ENCODE measurements around the gene TRAF2. TPM values are rescaled to one million over a fixed set of nuclear protein-coding genes. Genes with fewer than 3 reads are reported as not detected.
"Not testable (repeated sequence)": the region's sequence is repeated elsewhere in the genome, so short reads cannot be mapped to it uniquely, and the experiment has no call there.

The TRAF2 gene
- total and polyA plus RNA-seq, 2 donors (not counting 3 experiments of a cell fraction or from before 2014, with no cell fraction given): 10.9 to 23.1 TPM

GRCh38 chr9:136882109-136882946 lies 4.0 kb upstream of the TRAF2 start:
- Histone ChIP-seq H3K27ac (ENCODE audit: insufficient read depth, low read depth, low read length) (no peak overlapping the region), H3K9me3 (replicated peaks; ENCODE audit: control insufficient read depth, insufficient read depth, low read length) (no peaks in the 10 kb centered on the region), H3K4me2 (ENCODE audit: insufficient read depth, low read length) (no peak overlapping the region), H4K20me1 (replicated peaks; ENCODE audit: control insufficient read depth, extremely low read depth, insufficient read depth, low read length) (no peaks in the 10 kb centered on the region), H3K4me3 (replicated peaks in 1 of 3; ENCODE audit: insufficient read depth in 1 of 3, low read depth in 1 of 3, low read length in 3 of 3) (no peak overlapping the region), H3K9ac (replicated peaks; ENCODE audit: extremely low read depth, insufficient read depth, low read length) (no peak overlapping the region), H2AFZ (ENCODE audit: low read depth, low read length) (peak overlapping the region; percentile 9), H3K4me1 (ENCODE audit: control insufficient read depth, extremely low read depth, insufficient read depth, low read length) (peaks cover 10% of the 10 kb centered on the region), H3K9me1 (replicated peaks; ENCODE audit: control insufficient read depth, extremely low read depth, insufficient read depth, low read length) (no peaks in the 10 kb centered on the region), H3K79me2 (ENCODE audit: control insufficient read depth, insufficient read depth, low read length) (peaks cover 7% of the 10 kb centered on the region), H3K36me3 (ENCODE audit: control insufficient read depth in 2 of 2, extremely low read depth in 1 of 2, insufficient read depth in 2 of 2, low read length in 2 of 2) (no peaks in the 10 kb centered on the region), H3K27me3 (ENCODE audit: control insufficient read depth in 2 of 2, insufficient read depth in 2 of 2, low read length in 2 of 2) (no peaks in the 10 kb centered on the region)
- ChIA-PET POLR2A (no interaction called here), CTCF (interaction anchor here (1.1 kb wide), 1 partner anchor 35 kb away, joined by 3 read pairs; no protein-coding TSS in a partner anchor)
- intact Hi-C loops (cut with micrococcal nuclease) (no loop called here), dilution Hi-C loops (cut with MboI; ENCODE audit: extremely low pct_ligation_motif_present, low sequenced_read_pairs) (no loop called here)
- BruUV-seq (replicated peaks): no TSS peak
- FAIRE-seq: peak; percentile 72
- DNase-seq (ENCODE audit: low read depth, low spot score): peak; percentile 51
- peak; percentile 10 for TF ChIP-seq FOS (IDR thresholded peaks at IDR 0.05; ENCODE audit: borderline replicate concordance, insufficient read depth, low read length)
- TF ChIP-seq MAX (IDR thresholded peaks at IDR 0.05; ENCODE audit: insufficient read depth, insufficient read length): peak; percentile 43
- no peak for TF ChIP-seq EZH2 (IDR thresholded peaks at IDR 0.05; ENCODE audit: borderline replicate concordance, low read depth, low read length, severe bottlenecking)

GRCh38 chr9:136882947-136883283 lies 3.4 kb upstream of the TRAF2 start:
- H3K9me3 ChIP-seq (replicated peaks; ENCODE audit: control insufficient read depth, insufficient read depth, low read length); H3K4me2 ChIP-seq (ENCODE audit: insufficient read depth, low read length); dilution Hi-C loops (cut with MboI; ENCODE audit: extremely low pct_ligation_motif_present, low sequenced_read_pairs); H3K9ac ChIP-seq (replicated peaks; ENCODE audit: extremely low read depth, insufficient read depth, low read length); CTCF ChIA-PET; FAIRE-seq; POLR2A ChIA-PET; H2AFZ ChIP-seq (ENCODE audit: low read depth, low read length); intact Hi-C loops (cut with micrococcal nuclease); H4K20me1 ChIP-seq (replicated peaks; ENCODE audit: control insufficient read depth, extremely low read depth, insufficient read depth, low read length); DNase-seq (ENCODE audit: low read depth, low spot score); H3K9me1 ChIP-seq (replicated peaks; ENCODE audit: control insufficient read depth, extremely low read depth, insufficient read depth, low read length); H3K27ac ChIP-seq (ENCODE audit: insufficient read depth, low read depth, low read length); BruUV-seq (replicated peaks); H3K36me3 ChIP-seq (ENCODE audit: control insufficient read depth in 2 of 2, extremely low read depth in 1 of 2, insufficient read depth in 2 of 2, low read length in 2 of 2); H3K4me3 ChIP-seq (replicated peaks in 1 of 3; ENCODE audit: insufficient read depth in 1 of 3, low read depth in 1 of 3, low read length in 3 of 3); H3K27me3 ChIP-seq (ENCODE audit: control insufficient read depth in 2 of 2, insufficient read depth in 2 of 2, low read length in 2 of 2): not testable (repeated sequence)
- Histone ChIP-seq H3K79me2 (ENCODE audit: control insufficient read depth, insufficient read depth, low read length) (peaks cover 12% of the 10 kb centered on the region), H3K4me1 (ENCODE audit: control insufficient read depth, extremely low read depth, insufficient read depth, low read length) (peaks cover 14% of the 10 kb centered on the region)

GRCh38 chr9:136883670-136884069 lies 2.6 kb upstream of the TRAF2 start:
- H3K27ac ChIP-seq (ENCODE audit: insufficient read depth, low read depth, low read length); DNase-seq (ENCODE audit: low read depth, low spot score); H3K9ac ChIP-seq (replicated peaks; ENCODE audit: extremely low read depth, insufficient read depth, low read length); H4K20me1 ChIP-seq (replicated peaks; ENCODE audit: control insufficient read depth, extremely low read depth, insufficient read depth, low read length); H3K27me3 ChIP-seq (ENCODE audit: control insufficient read depth in 2 of 2, insufficient read depth in 2 of 2, low read length in 2 of 2); POLR2A ChIA-PET; H3K9me3 ChIP-seq (replicated peaks; ENCODE audit: control insufficient read depth, insufficient read depth, low read length); H3K36me3 ChIP-seq (ENCODE audit: control insufficient read depth in 2 of 2, extremely low read depth in 1 of 2, insufficient read depth in 2 of 2, low read length in 2 of 2); H3K4me2 ChIP-seq (ENCODE audit: insufficient read depth, low read length); H2AFZ ChIP-seq (ENCODE audit: low read depth, low read length); H3K4me3 ChIP-seq (replicated peaks in 1 of 3; ENCODE audit: insufficient read depth in 1 of 3, low read depth in 1 of 3, low read length in 3 of 3); BruUV-seq (replicated peaks); H3K9me1 ChIP-seq (replicated peaks; ENCODE audit: control insufficient read depth, extremely low read depth, insufficient read depth, low read length); dilution Hi-C loops (cut with MboI; ENCODE audit: extremely low pct_ligation_motif_present, low sequenced_read_pairs); FAIRE-seq; intact Hi-C loops (cut with micrococcal nuclease): not testable (repeated sequence)
- CTCF ChIA-PET: interaction anchor here (1.0 kb wide), 1 partner anchor 37 kb away, joined by 3 read pairs; no protein-coding TSS in a partner anchor
- Histone ChIP-seq H3K79me2 (ENCODE audit: control insufficient read depth, insufficient read depth, low read length) (peaks cover 20% of the 10 kb centered on the region), H3K4me1 (ENCODE audit: control insufficient read depth, extremely low read depth, insufficient read depth, low read length) (peaks cover 14% of the 10 kb centered on the region)
